GM18511 (cell line): Measurements from ENCODE around the gene TM4SF18.

Experiments used
- ATAC-seq: cut with Tn5 transposase; IDR thresholded peaks from one replicate; pipeline ENCODE4 v1.9.1; 2021; ENCODE audit warnings: mild to moderate bottlenecking, moderate library complexity; ENCODE audit not compliant: unreplicated experiment

Gene TM4SF18

DNA sequence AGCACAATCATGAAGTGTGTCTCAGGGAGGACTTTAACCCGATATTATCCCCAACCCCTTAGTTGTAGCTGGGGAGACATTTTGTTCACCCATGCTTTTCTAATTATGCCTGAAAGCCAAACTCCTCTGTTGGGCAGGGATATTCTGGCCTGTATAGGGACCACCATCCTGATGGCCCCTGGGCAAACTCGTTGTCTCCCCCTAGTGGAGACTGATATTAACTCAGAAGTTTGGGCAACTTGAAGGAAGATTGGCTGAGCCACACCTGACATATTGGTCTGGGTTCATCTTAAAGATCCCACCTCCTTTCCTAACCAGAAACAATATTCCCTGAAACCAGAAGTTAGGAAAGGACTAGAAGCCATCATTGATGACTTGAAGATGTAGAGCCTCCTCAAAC, 42.3 kb downstream of the TM4SF18 start:
- ATAC-seq = no peak

DNA sequence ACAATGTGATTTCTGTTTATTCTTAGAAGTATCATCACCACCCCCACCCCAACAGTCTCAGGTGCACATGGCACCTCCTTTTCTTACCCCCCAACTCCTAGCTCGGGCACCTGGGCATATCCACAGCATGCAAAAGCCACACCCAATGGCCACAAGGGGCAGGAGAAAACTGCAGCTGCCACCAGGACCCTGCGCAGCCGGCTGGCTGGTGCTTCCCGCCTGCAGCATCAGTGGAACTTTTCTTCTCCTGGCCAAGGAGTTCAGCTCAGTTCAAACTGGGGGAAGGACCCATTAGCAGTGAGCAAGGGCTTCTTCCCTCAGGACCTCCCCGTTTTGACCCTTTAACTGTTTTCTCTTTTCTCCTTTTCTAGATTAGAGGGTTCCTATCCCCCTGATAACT, 44.8 kb downstream of the TM4SF18 start:
- no peak for ATAC-seq

DNA sequence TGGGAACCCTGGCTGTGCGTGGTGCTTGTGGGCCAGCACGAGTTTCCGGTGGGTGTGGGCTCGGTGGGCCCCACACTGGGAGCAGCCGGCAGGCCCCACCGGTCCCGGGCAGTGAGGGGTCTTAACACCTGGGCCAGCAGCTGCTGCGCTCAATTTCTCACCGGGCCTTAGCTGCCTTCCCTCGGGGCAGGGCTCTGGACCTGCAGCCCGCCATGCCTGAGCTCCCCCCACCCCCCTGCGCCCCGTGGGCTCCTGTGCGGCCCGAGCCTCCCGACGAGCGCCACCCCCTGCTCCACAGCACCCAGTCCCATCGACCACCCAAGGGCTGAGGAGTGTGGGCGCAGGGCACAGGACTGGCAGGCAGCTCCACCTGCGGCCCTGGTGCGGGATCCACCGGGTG, 49.4 kb downstream of the TM4SF18 start:
- ATAC-seq = no peak

DNA sequence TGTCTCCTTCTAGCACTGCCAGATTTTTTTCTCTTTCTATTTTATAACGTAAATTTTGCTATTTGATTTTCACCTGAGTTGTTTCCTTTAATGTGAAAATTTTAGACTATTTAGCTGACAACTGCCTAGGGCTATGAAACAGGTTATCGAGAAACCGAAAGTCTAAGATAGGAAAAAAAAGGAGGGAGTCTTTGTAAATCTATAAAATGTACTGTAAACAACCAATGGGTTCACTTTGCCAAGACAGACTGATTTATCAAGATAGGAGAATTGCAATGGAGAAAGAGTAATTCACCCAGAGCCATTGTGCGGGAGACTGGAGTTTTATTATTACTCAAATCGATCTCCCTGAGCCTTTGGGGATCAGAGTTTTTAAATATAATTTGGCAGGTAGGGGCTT, 50.0 kb downstream of the TM4SF18 start:
- no peak for ATAC-seq

DNA sequence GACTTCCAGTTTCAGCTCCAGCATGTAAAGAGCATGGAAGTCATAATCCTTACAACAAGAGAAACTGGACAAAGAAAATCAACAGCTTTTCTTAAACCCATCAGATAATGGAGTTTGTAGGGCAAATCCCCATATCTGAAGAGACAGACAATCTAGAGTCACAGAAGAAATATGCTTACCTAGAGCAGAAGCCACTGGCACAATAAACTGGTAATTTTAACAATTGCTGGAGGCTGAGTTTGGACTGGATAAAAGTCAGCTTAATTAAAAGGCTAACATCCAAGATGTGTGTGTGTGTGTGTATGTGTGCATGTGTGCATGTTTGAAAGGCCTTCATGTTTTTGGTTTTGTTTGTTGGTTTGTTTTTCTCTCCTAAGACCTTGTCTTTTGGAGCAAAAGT, 50.6 kb downstream of the TM4SF18 start:
- ATAC-seq = no peak

DNA sequence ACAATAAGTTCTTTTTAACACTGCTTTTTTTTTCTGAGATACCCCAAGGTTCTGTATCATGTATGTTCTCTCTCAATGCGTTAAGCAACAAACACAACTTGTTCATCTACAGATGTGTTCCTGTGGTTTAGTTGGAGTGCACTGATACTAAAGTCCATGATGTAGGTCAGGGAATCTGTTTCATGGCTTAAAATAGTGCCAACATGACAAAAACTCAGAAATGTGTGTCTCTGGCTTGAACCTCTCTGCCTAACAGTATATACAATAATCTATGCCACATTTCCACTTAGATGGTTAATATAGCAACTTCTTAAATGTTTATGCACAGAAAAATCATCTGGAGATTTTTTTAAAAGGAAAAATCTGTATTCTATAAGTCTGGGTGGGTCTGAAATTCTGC, 51.1 kb downstream of the TM4SF18 start:
- ATAC-seq = no peak

DNA sequence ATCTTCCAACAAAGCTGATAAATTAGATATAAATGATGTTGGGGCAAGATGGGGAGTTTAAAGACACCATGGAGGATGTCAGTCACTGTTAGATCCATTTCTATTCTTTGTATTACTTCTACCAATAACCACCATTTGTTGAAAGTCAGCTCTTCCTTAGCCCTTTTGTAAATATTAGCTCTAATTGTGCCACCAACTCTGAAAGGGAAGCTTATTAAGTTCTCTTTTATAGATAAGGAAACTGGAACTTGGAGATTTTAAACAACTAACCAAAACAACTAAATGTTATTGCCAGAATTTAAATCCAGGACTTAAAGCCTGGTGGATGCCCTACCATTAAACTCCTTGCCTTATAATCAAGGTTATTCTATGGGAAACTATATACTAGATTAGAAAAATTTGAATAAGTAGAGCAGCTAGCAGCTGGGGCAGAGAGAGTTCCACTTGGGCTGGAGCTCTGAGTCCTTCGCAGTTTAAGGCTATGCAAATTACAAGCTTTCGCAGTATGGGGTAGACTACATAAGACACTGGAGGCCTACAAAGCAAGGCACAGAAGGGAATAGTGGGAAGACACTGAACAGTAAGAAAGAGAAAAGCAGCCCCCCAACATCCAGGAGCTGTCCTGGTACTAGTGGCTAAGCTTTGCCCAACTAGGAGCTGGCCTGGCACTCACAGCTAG, 52.6 kb downstream of the TM4SF18 start:
- no peak for ATAC-seq

DNA sequence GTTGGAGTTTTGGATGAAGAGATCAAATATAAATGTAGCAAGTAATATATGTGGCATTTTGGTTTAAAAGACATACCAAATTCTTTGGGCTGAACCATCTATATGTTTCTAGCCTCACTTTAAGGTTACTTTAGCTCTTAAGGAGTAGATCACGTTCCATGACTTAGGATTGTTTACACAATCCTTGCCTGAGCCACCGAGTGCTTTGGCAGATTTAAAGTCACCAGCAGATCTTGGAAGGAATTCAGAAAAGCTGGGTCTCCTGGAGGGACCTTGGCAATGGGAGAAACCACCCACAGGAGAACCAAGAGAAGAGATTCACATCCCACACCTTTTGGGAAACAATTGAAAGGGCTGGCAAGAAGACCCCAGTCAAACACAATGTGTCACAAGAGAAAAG, 54.5 kb downstream of the TM4SF18 start:
- no peak for ATAC-seq

DNA sequence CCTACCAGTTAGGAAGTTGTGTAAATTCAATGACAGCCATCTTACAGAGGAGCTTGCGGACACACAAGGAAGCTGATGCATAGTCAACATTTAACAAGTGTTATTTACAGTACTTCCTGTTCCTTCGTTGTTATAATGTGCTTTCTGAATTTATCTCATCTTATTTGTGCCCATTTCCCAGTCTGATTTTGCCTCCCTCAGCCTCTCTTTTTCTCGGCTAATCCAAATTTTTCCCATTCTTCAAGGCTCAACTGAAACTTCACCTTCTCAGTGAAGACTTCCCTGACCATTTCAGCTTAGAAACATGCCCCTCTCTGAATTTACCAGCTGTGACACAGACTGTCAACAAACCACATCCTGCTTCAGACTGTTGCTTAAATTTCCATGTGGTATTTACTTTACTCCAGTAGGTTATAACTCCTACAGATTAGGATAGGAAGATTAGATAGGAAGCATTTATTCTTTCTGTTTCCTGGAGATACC, 56.1 kb downstream of the TM4SF18 start:
- ATAC-seq = peak; percentile 59

DNA sequence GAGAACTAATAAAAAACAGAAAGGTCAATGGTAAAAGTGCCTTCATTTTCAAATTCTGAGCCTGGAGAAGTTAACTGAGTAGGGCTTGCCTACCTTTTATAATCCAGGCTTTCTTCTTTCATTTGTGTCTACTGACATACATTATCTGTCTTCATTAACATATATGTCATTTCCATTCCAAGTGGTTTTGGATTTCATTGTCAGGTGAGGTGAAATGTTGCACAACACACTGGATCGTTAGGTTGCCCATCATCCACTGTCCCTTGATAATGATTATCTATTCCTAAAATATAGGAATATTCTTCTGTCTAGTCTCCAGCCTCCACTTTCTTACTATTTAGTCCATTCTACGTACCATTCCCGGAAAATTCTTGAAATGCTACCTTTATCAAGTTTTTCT, 56.8 kb downstream of the TM4SF18 start:
- no peak for ATAC-seq

DNA sequence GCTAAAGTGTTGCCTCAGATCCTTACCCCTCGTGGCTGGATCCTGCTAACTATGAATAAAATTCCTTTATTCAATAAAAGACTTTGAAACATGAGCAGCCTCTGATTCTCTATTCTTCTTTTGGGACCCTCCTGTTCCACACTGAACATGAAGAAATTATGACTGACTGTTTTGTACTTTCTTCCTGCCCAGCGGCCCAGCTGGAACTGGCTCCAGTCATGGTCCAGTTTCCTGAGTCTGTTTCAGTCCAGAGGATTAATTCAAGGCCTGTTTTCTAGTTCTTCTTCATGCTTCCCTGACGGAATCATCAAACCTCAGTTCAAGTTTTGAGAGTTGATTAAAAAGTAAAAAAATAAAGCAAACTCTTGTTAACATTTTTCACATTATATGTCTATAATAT, 59.2 kb downstream of the TM4SF18 start:
- no peak for ATAC-seq

DNA sequence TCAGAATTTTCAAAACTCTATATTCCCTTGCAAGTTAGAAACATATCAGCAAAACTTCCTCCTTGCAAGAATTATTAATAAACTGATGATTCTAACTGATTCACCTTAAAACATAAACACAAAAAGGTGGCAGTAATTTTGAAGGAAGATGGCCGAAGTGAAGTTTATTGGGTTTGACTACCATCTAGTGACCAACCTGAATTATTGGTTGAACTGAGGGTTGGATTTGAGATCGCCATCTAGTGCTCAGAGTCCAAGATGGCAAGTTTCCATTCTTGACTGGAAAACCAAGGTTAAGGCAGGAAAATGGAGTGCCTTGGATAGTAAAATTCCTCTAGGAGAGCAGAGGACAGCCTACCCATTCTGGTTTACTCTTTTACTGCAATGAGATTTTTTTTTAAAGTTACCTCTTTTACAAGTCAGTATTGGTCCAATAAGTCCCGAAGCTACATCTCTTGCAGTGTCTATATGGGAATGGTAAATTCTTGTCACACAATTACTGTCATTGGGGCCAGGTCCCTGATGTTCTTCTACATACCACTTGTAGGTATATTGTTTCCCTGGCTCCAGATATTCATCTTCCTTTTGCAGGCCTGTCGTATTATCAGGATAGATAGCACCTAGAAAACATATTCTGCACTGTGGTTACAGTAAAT, 60.2 kb downstream of the TM4SF18 start:
- peak; percentile 88 for ATAC-seq

DNA sequence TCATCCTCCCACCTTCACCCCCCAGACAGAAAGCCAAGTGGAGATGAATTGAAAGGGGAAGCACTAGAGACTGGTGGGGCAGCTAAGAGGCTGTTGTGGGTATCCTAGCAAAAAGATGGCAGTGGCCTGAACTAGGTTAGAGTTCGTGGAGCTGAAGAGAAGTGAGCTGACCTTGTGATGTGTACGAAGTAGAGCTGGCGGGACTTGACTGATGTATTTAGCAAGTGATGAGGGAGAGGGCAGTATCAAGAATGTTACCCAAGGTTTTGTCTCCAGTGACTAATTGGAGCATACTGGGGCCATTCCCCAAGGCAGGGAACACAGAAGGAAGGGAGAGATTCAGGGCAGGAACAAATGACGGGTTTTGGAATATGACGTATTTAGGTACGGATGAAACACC, 61.8 kb downstream of the TM4SF18 start:
- ATAC-seq = no peak

DNA sequence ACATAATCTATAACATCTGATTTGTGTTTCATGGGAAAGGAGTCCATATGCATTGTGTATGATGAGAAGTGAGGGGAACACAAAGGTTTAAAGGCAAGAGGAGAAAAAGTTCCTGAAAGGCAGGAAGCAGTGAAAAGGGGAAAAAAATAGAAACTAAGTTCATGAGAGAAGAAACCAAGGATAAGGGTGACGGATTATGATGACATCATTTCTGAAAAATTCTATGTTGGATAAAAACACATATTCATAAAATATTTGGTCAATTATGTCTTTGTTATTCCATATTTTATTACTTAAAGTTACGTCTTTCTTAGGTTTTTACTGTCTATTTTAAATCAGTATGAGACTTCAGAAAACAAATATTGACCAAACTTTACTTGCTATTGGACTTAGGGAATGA, 63.3 kb downstream of the TM4SF18 start:
- ATAC-seq = no peak

DNA sequence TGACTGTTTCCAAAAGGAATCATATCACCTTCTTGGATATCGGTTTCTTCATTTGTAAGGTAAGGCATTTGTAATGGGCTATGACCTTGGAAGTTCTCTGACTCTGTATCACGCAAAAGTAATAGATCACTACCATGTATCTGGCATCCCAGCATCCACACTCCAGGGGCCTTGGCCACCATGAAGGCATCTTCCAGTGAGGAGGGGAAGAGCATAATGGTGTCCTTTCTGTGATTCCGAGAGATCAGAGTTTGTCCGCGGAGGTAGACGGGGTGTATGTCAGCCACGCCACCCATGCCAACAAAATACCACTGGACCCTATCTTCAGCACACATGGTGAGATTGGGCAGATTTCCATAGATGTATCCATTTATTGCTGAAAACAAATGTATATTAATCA, 63.7 kb downstream of the TM4SF18 start:
- no peak for ATAC-seq
